GM18907 (cell line): ENCODE results near the gene MT1X.

Source experiments
- ATAC-seq: cut with Tn5 transposase; IDR thresholded peaks from one replicate; pipeline ENCODE4 v1.9.1; 2021; ENCODE audit warnings: mild to moderate bottlenecking, moderate library complexity; ENCODE audit not compliant: unreplicated experiment

The MT1X gene

GRCh38 chr16:56681939-56682702, at the start of gene MT1X:
Gene MT1X (plus strand): TSS chr16:56682470. CDS start chr16:56682541, 71 bp downstream.
- ATAC-seq, result peak; percentile 97

- ATAC-seq, result no peak
These were observed 49.4 kb upstream of the MT1X start for GRCh38 chr16:56632848-56633365.

GRCh38 chr16:56633535-56633934, 48.7 kb upstream of the MT1X start:
- no peak for ATAC-seq

GRCh38 chr16:56634715-56635440, 47.4 kb upstream of the MT1X start:
- ATAC-seq, result no peak

GRCh38 chr16:56635441-56635967, 46.8 kb upstream of the MT1X start:
- ATAC-seq, result no peak

- no peak for ATAC-seq
These were observed 45.5 kb upstream of the MT1X start for GRCh38 chr16:56636616-56637413.

GRCh38 chr16:56637814-56638750, 44.2 kb upstream of the MT1X start, which contains the start of gene MT1A:
Gene MT1A (plus strand): TSS chr16:56638666. CDS start chr16:56638739, 73 bp downstream.
- no peak for ATAC-seq

- ATAC-seq, result no peak
These were observed 43.2 kb upstream of the MT1X start for GRCh38 chr16:56639045-56639444.

GRCh38 chr16:56640076-56640475, 42.2 kb upstream of the MT1X start:
- ATAC-seq, result no peak

- ATAC-seq, result no peak
These were observed 41.1 kb upstream of the MT1X start for GRCh38 chr16:56641166-56641565.

GRCh38 chr16:56643080-56643778, 39.0 kb upstream of the MT1X start:
- peak; percentile 77 for ATAC-seq

GRCh38 chr16:56643833-56644232, 38.4 kb upstream of the MT1X start:
- ATAC-seq, result no peak

GRCh38 chr16:56645311-56645710, 37.0 kb upstream of the MT1X start:
- ATAC-seq, result no peak

- ATAC-seq, result no peak
These were observed 36.4 kb upstream of the MT1X start for GRCh38 chr16:56645838-56646237.

- ATAC-seq, result no peak
These were observed 34.4 kb upstream of the MT1X start for GRCh38 chr16:56647641-56648431.

- ATAC-seq, result no peak
These were observed 33.0 kb upstream of the MT1X start for GRCh38 chr16:56649271-56649670.

- no peak for ATAC-seq
These were observed 32.5 kb upstream of the MT1X start for GRCh38 chr16:56649820-56650219.

GRCh38 chr16:56651586-56651985, 30.7 kb upstream of the MT1X start, which contains the start of gene MT1B:
Gene MT1B (plus strand): TSS chr16:56651886. CDS start chr16:56651954, 68 bp downstream.
- no peak for ATAC-seq
